ENCODE measurements around the gene VPS50. TPM values are rescaled to one million over a fixed set of nuclear protein-coding genes. Genes with fewer than 3 reads are reported as not detected.

The VPS50 gene
- total RNA-seq, 1 donor from 2014 or later, result 26.8 TPM

GRCh38 chr7:93407239-93407638, 175.1 kb downstream of the VPS50 start:
- no peak for DNase-seq (ENCODE audit: low read depth, low spot score)

GRCh38 chr7:93409324-93409723, 177.2 kb downstream of the VPS50 start:
- no peak for DNase-seq (ENCODE audit: low read depth, low spot score)

Other genes starting within 250 kb of the VPS50 start
- gene SAMD9, start 114.4 kb upstream of the VPS50 start, total RNA-seq, result 13.3 and 14.0 TPM in 2 replicates
- 15.0 and 26.8 TPM in 2 replicates for gene SAMD9L, start 84.0 kb upstream of the VPS50 start, total RNA-seq
- 0.07 TPM in 1 of 2 replicates, not detected in the other for gene HEPACAM2, start 5.9 kb upstream of the VPS50 start, total RNA-seq